ENCODE data around the gene SERGEF. TPM values are rescaled to one million over a fixed set of nuclear protein-coding genes. Genes with fewer than 3 reads are reported as not detected.
"Not testable (repeated sequence)": the region's sequence is repeated elsewhere in the genome, so short reads cannot be mapped to it uniquely, and the experiment has no call there.

Gene SERGEF
- total RNA-seq, 2 donors from 2014 or later, result 40.8 to 43.1 TPM

DNA sequence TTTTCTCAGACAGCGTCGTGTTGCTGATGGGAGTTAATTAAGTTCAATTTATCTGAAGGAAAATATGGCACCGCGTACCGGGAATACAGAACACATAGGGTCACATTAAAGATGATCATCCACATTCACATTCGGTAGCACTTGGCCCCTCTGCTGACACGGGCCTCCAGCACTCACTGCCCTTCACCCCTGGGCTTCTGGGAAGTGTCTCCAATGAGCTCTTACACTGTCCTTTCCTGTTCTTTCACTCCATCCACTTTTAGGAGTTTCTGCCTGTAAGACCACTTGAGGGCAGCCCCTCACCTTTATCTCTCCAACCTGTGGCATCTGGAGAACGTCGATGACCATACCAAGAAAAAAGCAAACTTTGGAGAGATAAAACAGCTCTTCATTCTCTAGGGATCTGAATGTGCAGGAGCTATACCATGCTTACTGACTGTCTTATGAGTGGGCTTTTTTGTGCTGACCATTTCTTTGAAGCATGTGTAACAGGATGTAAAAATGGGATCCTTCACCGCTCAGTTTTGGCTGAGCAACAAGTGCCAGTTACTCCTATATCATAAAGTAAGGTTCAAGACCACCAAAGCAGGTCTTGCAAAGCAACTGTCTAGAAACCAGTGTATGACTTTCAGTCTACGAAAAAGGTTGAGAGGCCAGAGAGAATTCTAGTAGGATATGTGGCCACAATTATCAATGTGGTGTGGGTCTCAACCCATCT lies 1.1 kb upstream of the SERGEF start:
- ATAC-seq (replicated peaks in 1 of 2), result no peak
- peak overlapping the region; percentile 95 to 100 for H3K4me3 Mint-ChIP-seq
- peaks cover 0 to 4% of the 10 kb centered on the region in 2 donors for H3K36me3 Mint-ChIP-seq (ENCODE audit: insufficient read depth in 2 of 2)
- no peaks in the 10 kb centered on the region for H3K9me3 Mint-ChIP-seq
- peaks cover 33% of the 10 kb centered on the region for H3K4me1 Mint-ChIP-seq (ENCODE audit: low read depth)
- H3K27me3 Mint-ChIP-seq (ENCODE audit: low read depth), result no peaks in the 10 kb centered on the region
- DNase-seq, result no peak
- H3K27ac Mint-ChIP-seq, result peak overlapping the region; percentile 100

GRCh38 chr11:18012122-18012905 lies 533 bp downstream of the SERGEF start:
- ATAC-seq (replicated peaks in 1 of 2), result no peak
- Mint-ChIP-seq H3K27me3 (ENCODE audit: low read depth) (no peaks in the 10 kb centered on the region), H3K9me3 (no peaks in the 10 kb centered on the region), H3K27ac (peak overlapping the region; percentile 76), H3K4me3 (peak overlapping the region; percentile 95 to 100), H3K4me1 (ENCODE audit: low read depth) (peaks cover 33% of the 10 kb centered on the region), H3K36me3 (ENCODE audit: insufficient read depth in 2 of 2) (peaks cover 0 to 4% of the 10 kb centered on the region in 2 donors)
- peak; percentile 19 to 20 for DNase-seq

- DNase-seq, result no peak
- peaks cover 33% of the 10 kb centered on the region for H3K4me1 Mint-ChIP-seq (ENCODE audit: low read depth)
- H3K27me3 Mint-ChIP-seq (ENCODE audit: low read depth), result no peaks in the 10 kb centered on the region
- peaks cover 2 to 4% of the 10 kb centered on the region in 2 donors for H3K36me3 Mint-ChIP-seq (ENCODE audit: insufficient read depth in 2 of 2)
- H3K4me3 Mint-ChIP-seq, result peak overlapping the region; percentile 95 to 100
- peak overlapping the region; percentile 76 for H3K27ac Mint-ChIP-seq
- ATAC-seq (replicated peaks in 1 of 2), result no peak
- no peaks in the 10 kb centered on the region for H3K9me3 Mint-ChIP-seq
These were observed 1.2 kb downstream of the SERGEF start for GRCh38 chr11:18011633-18012032.

- Mint-ChIP-seq H3K9me3 (no peaks in the 10 kb centered on the region), H3K36me3 (ENCODE audit: insufficient read depth in 2 of 2) (peaks cover 4% of the 10 kb centered on the region in 2 donors), H3K27ac (peak overlapping the region; percentile 63), H3K4me3 (peak overlapping the region; percentile 95 to 100), H3K27me3 (ENCODE audit: low read depth) (no peaks in the 10 kb centered on the region), H3K4me1 (ENCODE audit: low read depth) (peaks cover 33% of the 10 kb centered on the region)
- no peak for DNase-seq
- no peak for ATAC-seq (replicated peaks in 1 of 2)
These were observed 1.8 kb downstream of the SERGEF start for GRCh38 chr11:18010977-18011586.

DNA sequence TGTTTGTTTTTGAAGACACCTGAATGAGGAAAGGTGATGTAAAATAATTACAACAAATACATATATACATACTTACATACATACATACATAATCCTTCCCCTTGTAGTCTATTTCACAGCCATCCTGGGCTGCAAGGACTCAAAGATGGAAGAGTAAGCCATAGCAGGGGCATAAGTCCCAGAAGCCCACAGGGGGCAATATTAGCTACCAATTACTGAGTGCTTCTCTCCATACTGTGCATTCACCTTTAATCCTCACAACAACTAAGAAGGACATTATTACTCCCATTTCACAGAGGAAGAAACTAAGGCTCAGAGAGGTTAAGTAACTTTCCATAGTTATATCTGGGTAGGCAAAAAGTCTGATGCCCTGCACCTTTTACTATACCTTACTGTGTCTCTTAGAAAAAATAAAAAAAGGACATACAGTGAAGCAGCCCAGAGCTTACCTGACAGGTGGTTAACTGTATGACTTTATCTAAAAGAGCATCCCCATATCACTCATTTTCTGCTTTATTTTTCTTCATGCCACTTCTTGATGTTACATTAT lies 2.7 kb downstream of the SERGEF start:
- Mint-ChIP-seq H3K36me3 (ENCODE audit: insufficient read depth in 2 of 2) (peaks cover 4% of the 10 kb centered on the region in 2 donors), H3K4me1 (ENCODE audit: low read depth) (peaks cover 31% of the 10 kb centered on the region), H3K27me3 (ENCODE audit: low read depth) (no peaks in the 10 kb centered on the region), H3K27ac (no peak overlapping the region), H3K9me3 (no peaks in the 10 kb centered on the region), H3K4me3 (no peak overlapping the region)
- ATAC-seq (replicated peaks in 1 of 2) (no peak), DNase-seq (no peak)

DNA sequence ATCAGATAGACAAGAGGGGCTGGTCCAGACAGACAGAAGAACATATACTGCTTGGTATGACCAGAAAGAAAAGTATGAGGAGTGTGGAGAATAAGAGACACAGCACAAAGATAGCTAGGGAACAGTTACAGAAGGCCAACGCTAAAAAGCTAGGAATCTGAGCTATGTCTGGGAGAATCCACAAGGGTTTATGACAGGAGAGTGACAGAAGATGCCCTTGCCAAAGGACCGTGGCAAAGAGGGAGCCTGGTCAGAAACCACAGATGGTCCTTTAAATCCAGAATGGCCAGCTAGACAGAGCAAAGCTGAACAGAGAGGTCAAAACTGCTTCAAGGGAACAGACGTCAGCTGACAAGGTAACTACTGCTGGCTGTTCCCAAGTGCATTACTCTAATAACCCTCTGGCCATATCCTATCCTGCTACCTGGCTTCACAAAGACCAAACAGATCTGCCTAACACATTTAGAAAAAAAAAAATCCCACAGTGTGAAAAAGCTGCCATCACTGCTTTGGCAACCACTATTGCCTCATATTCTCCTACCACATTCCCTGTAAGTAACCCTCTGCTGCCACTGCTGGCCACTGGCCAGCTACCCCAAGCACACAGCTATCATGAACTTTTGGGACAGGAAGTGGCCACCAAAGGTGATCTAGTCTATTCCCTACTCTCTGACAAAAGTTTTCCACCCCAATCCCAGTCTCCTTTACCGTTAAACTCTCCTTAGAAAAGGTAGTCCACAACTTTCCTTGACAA lies 7.3 kb downstream of the SERGEF start:
- no peak overlapping the region for H3K4me3 Mint-ChIP-seq
- no peaks in the 10 kb centered on the region for H3K9me3 Mint-ChIP-seq
- no peaks in the 10 kb centered on the region for H3K27me3 Mint-ChIP-seq (ENCODE audit: low read depth)
- H3K4me1 Mint-ChIP-seq (ENCODE audit: low read depth), result no peaks in the 10 kb centered on the region
- DNase-seq (no peak), ATAC-seq (replicated peaks in 1 of 2) (no peak)
- H3K36me3 Mint-ChIP-seq (ENCODE audit: insufficient read depth in 2 of 2), result peaks cover 0 to 4% of the 10 kb centered on the region in 2 donors
- no peak overlapping the region for H3K27ac Mint-ChIP-seq

DNA sequence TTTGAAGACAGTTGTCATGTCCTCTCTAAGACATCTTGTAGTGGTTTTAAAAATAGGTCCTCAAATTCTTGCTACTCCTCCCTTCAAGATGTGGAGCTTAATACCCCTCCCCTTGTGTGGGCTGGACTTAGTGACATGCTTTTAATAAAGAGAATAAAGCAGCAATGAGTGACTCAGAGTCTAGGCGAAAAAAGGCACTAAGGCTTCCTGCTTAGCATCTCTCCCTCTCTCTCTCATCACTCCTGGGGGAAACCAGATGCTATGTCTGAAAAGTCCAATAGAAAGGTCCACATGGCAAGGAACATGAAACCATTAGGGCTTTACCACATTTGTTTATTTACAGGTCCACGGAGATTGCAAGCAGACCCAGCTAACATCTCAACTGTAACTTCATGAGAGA lies 11.7 kb downstream of the SERGEF start:
- ATAC-seq (replicated peaks in 1 of 2) (no peak), DNase-seq (no peak)
- H3K36me3 Mint-ChIP-seq (ENCODE audit: insufficient read depth in 2 of 2), result peaks cover 0 to 5% of the 10 kb centered on the region in 2 donors
- no peak overlapping the region for H3K27ac Mint-ChIP-seq
- H3K9me3 Mint-ChIP-seq, result no peaks in the 10 kb centered on the region
- H3K4me1 Mint-ChIP-seq (ENCODE audit: low read depth), result no peaks in the 10 kb centered on the region
- no peak overlapping the region for H3K4me3 Mint-ChIP-seq
- H3K27me3 Mint-ChIP-seq (ENCODE audit: low read depth), result no peaks in the 10 kb centered on the region

- DNase-seq, result no peak
- H3K27me3 Mint-ChIP-seq (ENCODE audit: low read depth), result no peaks in the 10 kb centered on the region
- H3K4me3 Mint-ChIP-seq, result no peak overlapping the region
- no peak for ATAC-seq (replicated peaks in 1 of 2)
- H3K4me1 Mint-ChIP-seq (ENCODE audit: low read depth), result no peaks in the 10 kb centered on the region
- H3K9me3 Mint-ChIP-seq, result no peaks in the 10 kb centered on the region
- H3K27ac Mint-ChIP-seq, result no peak overlapping the region
- peaks cover 0 to 5% of the 10 kb centered on the region in 2 donors for H3K36me3 Mint-ChIP-seq (ENCODE audit: insufficient read depth in 2 of 2)
These were observed 12.1 kb downstream of the SERGEF start for GRCh38 chr11:18000760-18001159.

GRCh38 chr11:18000128-18000527 lies 12.7 kb downstream of the SERGEF start:
- not testable (repeated sequence) for H3K36me3 Mint-ChIP-seq (ENCODE audit: insufficient read depth in 2 of 2); H3K27ac Mint-ChIP-seq; H3K27me3 Mint-ChIP-seq (ENCODE audit: low read depth)

DNA sequence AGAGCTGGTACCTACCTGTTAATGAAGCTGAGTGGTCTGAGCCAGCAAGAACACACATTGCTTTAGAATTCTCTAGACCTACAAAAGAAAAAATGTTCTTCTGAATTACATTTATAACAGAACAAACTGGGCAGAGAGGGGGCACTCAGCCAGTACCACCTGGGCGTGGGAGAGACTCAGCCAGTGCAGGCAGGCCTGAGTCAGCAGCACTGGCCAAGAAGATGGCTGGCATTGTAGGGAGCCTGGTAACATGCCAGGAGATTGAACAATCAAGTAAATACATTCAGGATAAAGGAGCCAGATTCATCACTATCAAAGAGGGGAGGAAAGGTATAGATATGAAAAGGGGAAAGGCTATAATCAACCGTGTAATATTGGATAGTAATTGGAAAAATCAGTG lies 19.9 kb downstream of the SERGEF start:
- no peak overlapping the region for H3K4me3 Mint-ChIP-seq
- H3K9me3 Mint-ChIP-seq, result no peaks in the 10 kb centered on the region
- DNase-seq (no peak), ATAC-seq (replicated peaks in 1 of 2) (no peak)
- H3K36me3 Mint-ChIP-seq (ENCODE audit: insufficient read depth in 2 of 2), result peaks cover 0 to 2% of the 10 kb centered on the region in 2 donors
- H3K27me3 Mint-ChIP-seq (ENCODE audit: low read depth), result no peaks in the 10 kb centered on the region
- peak overlapping the region; percentile 61 for H3K27ac Mint-ChIP-seq
- no peaks in the 10 kb centered on the region for H3K4me1 Mint-ChIP-seq (ENCODE audit: low read depth)

More at GRCh38 chr11:18000128-18000527, 12.7 kb downstream of the SERGEF start:
- H3K9me3 Mint-ChIP-seq; H3K4me3 Mint-ChIP-seq; H3K4me1 Mint-ChIP-seq (ENCODE audit: low read depth); DNase-seq; ATAC-seq (replicated peaks in 1 of 2): not testable (repeated sequence)

DNA sequence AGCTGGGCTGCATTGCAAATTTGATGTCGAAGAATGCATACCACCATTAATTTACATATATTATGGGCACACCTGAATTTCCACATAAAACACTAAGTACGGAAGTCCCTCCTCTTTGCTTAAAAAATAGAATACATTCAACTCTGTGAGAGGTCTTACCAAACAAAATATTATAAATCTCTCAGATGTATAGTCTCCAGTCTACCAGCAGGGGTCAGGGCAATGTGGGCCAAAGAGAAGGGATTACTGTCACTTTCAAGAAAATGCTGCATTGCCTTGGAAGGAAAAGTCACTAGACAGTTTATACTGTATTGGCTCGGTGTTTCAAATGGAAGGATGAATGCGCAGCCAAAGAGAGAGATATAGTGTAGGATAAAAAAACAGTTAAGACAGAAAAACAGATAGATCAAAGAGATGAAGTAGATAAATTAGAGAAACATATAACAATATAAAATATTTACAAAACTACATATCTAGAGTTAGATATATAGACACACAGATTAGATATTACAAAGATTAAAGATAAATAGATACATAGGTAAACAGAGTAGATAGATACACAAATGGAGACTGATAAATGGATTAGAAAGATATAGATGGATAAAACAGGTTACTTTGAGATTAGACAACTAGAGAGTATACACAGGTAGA lies 20.9 kb downstream of the SERGEF start:
- Mint-ChIP-seq H3K27ac (no peak overlapping the region), H3K4me3 (no peak overlapping the region), H3K27me3 (ENCODE audit: low read depth) (no peaks in the 10 kb centered on the region), H3K4me1 (ENCODE audit: low read depth) (no peaks in the 10 kb centered on the region), H3K36me3 (ENCODE audit: insufficient read depth in 2 of 2) (peaks cover 0 to 5% of the 10 kb centered on the region in 2 donors), H3K9me3 (no peaks in the 10 kb centered on the region)
- DNase-seq (peak; percentile 43 to 45), ATAC-seq (replicated peaks in 1 of 2) (peak; percentile 35 to 59)

DNA sequence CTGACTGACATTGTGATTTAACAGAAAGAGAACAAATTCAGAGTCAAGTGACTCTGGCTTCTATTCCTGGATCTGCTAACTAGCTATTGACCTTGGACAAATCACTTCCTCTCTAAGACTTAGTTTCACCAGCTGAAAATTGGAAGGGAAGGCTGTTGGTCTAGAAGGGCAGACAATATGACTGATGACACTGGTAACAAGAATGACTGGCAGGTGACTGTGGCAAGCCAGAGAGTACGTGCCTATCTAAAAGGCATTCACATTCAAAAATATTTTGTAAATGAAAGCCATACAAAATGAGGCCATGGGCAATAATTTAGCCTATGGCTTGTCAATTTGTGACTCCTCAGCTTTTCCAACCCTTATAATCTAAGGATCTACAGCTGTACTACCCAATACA lies 23.5 kb downstream of the SERGEF start:
- Mint-ChIP-seq H3K4me3 (no peak overlapping the region), H3K9me3 (no peaks in the 10 kb centered on the region), H3K4me1 (ENCODE audit: low read depth) (no peaks in the 10 kb centered on the region), H3K36me3 (ENCODE audit: insufficient read depth in 2 of 2) (peaks cover 0 to 9% of the 10 kb centered on the region in 2 donors), H3K27ac (no peak overlapping the region), H3K27me3 (ENCODE audit: low read depth) (no peaks in the 10 kb centered on the region)
- ATAC-seq (replicated peaks in 1 of 2) (no peak), DNase-seq (no peak)
